Measurements from ENCODE around the gene RPS28.
"Not testable (repeated sequence)": the region's sequence is repeated elsewhere in the genome, so short reads cannot be mapped to it uniquely, and the experiment has no call there.

The RPS28 gene

GRCh38 chr19:8342684-8343482, 21.6 kb downstream of the RPS28 start, which contains the start of gene KANK3:
Gene KANK3 (minus strand): TSS chr19:8343262. CDS start chr19:8337828, 5,434 bp downstream.
- peak; percentile 22 for DNase-seq

GRCh38 chr19:8343483-8343844, 22.2 kb downstream of the RPS28 start:
- DNase-seq: no peak

- not testable (repeated sequence) for DNase-seq
Observed at GRCh38 chr19:8349629-8350372, 28.5 kb downstream of the RPS28 start.

DNA sequence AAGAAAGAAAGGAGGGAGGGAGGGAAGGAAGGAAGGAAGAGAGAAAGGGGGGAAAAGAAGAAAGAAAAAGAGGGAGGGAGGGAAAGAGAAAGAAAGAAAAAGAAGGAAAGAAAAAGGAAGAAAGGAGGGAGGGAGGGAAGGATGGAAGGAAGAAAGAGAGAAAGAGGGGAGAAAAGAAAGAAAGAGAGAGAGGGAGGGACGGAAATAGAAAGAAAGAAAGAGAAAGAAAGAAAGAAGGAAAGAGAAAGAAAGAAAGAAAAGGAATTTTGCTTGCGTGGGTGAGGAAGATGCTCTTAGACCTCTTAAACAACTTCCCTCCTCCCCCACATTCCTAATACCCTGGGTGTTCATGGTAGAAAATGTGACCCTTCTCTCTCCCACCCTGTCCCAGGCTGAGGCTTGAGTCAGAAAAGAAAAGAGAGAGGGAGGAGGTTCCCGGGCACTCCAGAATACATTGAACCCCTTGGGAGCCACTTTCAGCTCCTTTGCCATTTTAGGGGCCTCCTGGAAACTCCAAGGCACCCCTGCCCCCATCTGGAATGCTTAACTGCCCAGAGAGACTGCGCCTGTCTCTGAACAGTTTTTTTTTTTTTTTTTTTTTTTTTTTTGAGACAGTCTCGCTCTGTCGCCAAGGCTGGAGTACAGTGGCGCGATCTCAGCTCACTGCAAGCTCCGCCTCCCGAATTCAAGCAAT, 31.0 kb downstream of the RPS28 start:
- no peak for DNase-seq

- not testable (repeated sequence) for DNase-seq
Observed at GRCh38 chr19:8352845-8353244, 31.5 kb downstream of the RPS28 start.

DNA sequence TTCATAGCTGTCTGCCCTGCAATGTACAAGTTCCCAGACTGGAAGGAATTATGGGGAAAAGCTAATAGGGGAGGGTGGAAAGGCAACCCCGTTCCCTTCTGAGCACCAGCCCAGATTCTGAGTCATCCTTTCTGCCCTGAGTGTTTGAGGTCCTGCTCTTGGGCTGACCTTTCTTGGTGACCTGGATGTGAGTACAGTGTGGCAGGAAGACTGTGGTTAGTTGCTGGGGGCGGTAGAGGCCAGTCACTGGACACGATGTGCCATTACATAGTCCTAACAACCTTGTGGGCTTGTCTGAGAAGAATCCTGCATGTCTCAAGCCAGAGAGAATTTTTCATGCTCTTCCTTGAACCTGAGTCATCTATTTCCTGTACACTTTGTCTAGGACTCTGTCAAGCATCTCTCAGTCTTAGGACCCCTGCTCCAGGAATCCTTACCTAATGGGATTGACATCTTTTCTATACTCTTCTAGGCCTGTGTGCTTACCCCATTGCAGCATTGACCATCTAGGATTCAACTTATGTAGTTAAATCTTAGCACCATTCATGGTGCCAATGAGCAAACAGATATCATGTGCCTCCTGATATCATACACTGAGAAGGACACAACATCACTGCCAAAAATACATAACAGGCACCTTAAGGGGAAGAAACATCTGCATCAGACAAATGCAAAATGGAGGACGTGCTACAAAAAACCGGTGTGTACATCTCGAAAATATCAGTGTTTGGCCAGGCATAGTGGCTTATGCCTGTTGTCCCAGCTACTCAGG, 34.5 kb downstream of the RPS28 start:
- DNase-seq: no peak

GRCh38 chr19:8357007-8357521, 35.8 kb downstream of the RPS28 start:
- no peak for DNase-seq

GRCh38 chr19:8358948-8359347, 37.7 kb downstream of the RPS28 start:
- no peak for DNase-seq

DNA sequence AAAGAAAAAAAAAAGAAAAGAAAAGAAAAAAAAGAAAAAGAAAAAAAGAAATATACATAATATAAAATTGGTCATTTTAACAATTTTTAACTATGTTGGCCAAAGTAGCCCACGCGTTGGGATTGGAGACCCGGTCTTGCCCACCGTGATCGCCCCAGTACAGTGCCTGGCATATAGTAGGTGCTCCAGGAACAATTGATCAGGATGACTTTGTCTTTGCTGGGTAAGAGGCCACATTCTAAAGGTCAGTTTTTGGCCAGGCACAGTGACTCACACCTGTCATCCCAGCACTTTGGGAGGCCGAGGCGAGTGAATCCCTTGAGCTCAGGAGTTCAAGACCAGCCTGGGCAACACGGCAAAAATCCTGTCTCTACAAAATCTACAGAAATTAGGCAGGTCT, 38.9 kb downstream of the RPS28 start:
- DNase-seq: no peak

DNA sequence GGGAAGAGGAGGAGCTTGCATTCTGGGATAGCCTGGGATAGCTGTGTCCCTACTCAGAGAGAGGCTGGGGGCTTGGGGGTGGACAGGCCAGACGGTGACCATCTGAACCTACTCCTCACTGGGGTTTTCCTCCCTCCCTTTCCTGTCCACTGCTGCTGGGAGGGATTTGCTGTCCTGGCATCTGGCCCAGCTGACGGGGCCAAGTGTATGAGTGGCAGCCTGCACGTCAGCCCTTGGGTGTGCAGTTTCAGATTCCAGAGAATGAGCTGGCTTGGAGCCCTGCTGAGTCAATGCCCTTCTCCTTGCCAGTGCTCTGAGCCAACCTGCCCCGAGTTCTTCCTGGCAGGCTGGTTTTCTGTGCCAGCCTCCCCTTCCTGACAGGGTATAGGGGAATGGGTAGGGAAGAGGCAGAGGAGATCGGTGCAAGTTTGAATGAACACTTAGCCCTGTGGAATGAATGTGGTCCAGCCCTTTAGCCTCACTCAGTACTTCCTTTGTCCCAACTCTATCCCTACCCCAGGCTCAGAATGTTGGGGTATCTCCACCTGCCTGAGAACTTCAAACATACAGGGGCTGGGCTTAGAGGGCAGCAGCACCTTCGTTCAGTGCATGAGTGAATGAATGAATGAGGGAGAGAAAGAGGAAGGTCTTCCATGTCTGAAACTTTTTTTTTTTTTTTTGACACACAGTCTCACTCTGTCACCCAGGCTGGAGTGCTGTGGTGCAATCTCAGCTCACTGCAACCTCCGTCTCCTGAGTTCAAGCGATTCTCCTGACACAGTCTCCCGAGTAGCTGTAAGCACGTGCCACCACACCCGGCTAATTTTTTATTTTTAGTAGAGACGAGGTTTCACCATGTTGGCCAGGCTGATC, 40.9 kb downstream of the RPS28 start:
- peak; percentile 70 for DNase-seq

GRCh38 chr19:8363803-8364771, 42.8 kb downstream of the RPS28 start, which contains the start of gene ANGPTL4:
Gene ANGPTL4 (plus strand): TSS chr19:8364155. CDS start chr19:8364322, 167 bp downstream.
- DNase-seq: no peak

DNA sequence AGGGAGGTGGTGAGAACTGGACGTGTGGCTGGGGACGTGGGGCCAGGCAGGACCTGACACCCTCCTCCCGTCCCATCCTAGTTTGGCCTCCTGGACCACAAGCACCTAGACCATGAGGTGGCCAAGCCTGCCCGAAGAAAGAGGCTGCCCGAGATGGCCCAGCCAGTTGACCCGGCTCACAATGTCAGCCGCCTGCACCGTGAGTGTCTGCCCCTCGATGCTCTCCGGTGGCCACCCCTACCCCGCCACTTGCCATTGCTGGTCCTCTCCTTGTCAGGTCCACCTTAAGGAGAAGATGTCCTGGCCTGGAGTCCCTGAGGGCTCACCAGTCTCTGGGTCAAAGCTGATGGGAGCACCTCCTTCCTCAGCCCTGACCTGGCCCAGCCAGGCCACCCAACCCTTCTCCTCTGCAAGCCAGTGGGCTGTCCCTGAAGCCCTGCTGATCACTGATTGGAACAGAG, 44.9 kb downstream of the RPS28 start:
- DNase-seq: no peak

GRCh38 chr19:8366961-8367326, 45.6 kb downstream of the RPS28 start:
- DNase-seq: no peak

GRCh38 chr19:8367327-8368001, 46.2 kb downstream of the RPS28 start:
- peak; percentile 2 for DNase-seq

DNA sequence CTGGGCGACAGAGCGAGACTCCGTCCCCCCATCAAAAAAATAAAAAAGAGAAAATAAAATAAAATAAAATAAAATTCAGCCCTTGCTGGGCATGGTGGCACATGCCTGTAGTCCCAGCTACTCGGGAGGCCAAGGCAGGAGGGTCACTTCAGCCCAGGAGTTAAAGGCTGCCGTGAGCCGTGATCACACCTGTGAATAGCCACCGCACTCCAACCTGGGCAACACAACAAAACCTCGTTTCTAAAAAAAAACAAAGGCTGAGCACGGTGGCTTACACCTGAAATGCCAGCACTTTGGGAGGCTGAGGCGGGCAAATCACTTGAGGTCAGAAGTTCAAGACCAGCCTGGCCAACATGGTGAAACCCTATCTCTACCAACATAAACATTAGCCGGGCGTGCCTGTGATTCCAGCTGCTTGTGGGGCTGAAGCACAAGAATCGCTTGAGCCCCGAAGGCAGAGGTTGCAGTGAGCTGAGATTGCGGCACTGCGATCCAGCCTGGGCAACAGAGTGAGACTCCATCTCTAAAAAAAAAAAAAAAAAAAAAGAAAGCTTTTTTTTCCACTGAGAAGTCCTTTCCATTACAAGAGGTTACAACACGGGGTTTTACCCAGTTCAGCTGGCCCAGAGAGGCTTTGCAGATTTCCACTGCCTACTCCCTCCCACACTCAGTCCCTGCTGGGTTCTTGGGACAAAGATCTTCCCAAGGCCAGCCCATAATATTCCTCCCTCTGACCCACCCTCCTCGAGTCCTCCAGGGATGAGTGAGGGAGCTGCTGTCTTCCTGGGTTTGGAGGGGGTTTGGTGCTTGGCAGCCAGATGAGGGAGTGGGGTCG, 49.1 kb downstream of the RPS28 start:
- DNase-seq: no peak

- DNase-seq: no peak
Observed at GRCh38 chr19:8371011-8371804, 49.9 kb downstream of the RPS28 start.

Measured in NCI-H1092 treated with DMSO at 0.1 percent for 48 hours (cell line).